ELF-1 (cell line): Measurements from ENCODE around the gene TSC22D3.
"Not testable (repeated sequence)": the region's sequence is repeated elsewhere in the genome, so short reads cannot be mapped to it uniquely, and the experiment has no call there.

Source experiments
- DNase-seq: peaks from one replicate; pipeline ENCODE4 v3.0.0-alpha.2; 2016; ENCODE audit warnings: low read depth, low spot score

Gene TSC22D3

DNA sequence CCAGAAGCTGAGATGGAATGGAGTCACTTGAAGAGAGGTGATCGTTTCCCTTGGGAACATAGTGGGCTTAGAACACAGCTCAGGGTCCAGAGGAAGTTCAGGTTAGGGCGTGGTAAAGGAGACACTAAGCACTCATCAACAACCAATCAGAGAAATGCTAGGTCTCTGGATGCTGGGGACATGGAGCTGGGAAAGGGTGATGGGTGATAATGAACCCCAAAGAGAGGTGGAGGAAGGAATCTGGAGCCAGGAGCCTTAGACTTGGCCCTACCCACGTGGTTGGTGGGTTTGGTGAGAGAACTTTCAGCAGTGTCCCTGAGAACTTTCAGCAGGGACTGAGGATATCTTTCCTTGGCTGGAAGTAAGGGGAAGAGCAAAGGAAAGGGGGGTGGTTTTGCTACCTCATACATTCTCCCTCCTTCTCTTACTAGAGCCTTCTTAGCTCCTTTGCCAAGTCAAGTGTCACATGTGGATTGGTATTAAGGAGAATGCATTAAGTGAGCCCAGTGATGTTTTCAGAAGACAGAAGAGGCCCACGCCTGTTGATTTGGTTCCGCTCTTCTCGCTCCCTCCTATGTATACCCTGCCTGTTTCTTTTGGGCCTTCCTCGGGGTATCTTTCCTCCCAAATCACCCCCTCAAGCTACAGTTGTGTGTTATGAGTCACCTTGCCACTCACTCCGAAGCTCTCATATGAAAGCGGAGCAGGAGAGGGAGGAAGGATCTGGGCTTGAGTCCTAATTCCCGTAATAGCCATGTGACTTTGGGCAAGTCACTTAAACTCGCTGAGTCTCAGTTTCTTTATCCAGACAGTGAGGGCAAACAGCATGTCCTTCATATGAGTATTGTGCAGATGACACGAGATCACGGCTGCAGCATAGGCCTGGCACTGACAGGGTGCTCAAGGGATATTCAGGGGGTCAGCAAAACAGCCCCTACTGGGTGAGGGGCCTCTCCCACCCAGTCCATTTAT lies 63.1 kb downstream of the TSC22D3 start:
- DNase-seq: no peak

- DNase-seq: no peak
Observed at GRCh38 chrX:107711521-107712181, 63.9 kb downstream of the TSC22D3 start.

DNA sequence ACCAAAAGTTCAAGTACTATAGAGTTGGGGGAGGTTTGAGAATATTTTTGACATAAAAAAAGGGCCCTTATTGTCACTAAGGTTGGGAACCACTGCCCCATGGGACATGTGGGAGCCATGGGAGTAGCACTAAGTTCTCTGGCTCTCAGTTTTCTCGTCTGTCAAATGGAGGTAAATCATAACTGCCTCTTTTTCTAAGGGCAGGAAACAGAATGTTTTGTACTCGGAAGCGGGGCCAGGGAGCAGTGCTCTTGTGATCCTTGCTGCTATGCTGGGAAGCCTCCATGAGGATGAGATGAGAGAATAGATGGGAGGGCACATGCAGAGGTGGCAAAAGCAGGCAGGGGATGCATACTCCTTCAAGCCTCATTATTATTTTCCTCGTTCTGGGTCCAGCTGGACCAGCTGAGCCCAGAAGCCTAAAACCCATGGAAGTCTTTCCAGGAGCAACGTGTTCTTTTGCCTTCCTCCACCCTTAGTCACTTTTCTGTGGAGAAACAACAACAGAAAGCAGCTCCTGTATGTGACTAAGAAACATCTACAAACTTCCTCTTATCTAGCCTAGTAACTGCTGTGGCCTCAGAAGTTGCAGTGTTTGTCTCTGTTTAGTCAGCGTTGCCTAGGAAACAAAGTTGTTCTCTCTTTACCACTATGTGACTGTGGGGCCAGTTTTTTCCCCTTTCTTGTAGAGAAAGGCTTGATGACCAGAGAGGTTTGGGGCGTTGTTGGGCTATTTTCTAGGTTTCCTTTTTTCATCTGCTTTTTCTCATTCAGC lies 64.8 kb downstream of the TSC22D3 start:
- peak; percentile 66 for DNase-seq

DNA sequence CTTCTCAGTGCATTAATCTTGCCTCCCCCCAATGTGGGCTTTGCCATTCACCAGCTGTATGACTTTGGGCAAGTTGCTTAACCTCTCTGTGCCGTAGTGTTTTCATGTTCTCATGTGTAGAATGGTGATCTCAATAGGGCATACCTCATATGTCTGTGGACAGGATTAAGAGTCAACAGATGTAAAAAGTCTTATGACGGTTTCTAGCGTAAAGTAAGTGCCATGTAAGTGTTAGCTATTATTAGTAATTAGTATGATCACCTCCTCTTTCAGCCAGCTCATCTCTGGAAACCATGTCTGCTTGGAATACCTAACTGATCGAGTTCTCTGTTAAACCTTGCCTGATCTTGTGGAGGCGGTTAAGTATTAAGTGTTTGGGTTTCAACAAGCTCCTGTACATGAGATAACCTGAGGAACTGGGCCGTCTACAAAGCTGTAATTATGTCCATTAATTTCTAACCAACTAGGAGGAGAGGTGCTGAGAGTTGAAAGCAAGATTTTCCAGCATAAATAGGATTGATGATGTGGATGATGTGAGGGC lies 66.3 kb downstream of the TSC22D3 start:
- no peak for DNase-seq

- DNase-seq: no peak
Observed at GRCh38 chrX:107708762-107709161, 66.8 kb downstream of the TSC22D3 start.

GRCh38 chrX:107707866-107708265 lies 67.7 kb downstream of the TSC22D3 start:
- no peak for DNase-seq

DNA sequence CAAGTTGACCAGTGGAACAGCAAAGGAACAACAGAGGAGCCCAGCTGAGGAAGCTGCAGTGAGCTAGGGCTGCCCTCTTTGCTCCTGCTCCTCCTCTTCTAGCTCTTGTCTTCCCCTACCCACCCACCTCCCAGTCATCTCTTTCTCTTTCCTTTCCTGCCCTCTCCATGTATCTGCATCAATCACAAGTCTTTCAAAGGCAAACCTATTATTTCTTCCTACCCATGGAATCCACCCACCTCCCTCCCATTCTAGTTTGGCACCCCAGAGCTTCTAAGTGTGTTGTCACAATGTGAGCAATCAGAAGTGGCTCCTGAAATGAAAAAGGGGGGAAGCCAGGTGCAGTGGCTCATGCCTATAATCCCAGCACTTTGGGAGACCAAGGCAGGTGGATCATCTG lies 69.3 kb downstream of the TSC22D3 start:
- no peak for DNase-seq

- DNase-seq: no peak
Observed at GRCh38 chrX:107704587-107704986, 71.0 kb downstream of the TSC22D3 start.

DNA sequence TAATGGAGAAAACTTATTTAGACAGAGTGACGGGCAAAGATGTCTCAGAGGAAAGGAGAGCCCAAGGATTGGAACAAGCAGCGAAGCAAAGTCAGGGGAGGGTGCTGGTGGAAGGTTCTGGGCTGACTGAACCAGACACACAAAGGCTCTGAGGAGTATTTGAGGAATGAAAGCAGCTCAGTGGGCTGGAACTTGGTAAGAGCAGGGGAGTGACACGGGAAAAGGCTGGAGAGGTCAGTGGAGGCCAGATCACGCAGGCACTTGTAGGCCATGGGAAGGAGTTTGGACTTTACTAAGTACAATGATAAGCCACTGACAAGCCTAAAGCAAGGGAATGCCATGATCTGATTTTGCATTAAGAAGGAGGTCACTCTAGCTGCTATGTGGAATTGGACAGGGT lies 71.4 kb downstream of the TSC22D3 start:
- no peak for DNase-seq

- DNase-seq: no peak
Observed at GRCh38 chrX:107701493-107702121, 74.0 kb downstream of the TSC22D3 start.

GRCh38 chrX:107700790-107701189 lies 74.8 kb downstream of the TSC22D3 start:
- no peak for DNase-seq

DNA sequence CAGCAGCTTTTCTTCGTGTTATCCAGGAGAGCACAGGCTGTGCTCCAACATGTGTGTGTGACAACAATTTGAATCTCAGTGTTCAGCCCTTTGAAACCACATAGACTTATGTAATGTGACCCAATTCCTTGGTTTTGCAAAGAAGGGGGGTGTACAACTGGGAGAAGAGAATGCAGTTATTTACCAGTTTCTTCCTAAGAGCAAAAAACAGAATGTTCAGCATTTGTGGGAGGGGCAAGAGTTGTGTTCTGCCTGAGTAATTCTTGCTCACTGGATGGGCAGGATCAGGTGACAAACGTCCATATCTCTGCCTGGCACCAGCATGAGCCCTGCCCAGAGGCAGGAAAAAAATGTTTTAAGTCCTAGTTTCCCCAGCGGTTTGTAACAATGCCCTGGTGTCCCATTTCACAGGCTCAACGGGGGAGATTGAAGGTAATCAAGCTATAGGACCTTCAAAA lies 75.2 kb downstream of the TSC22D3 start:
- DNase-seq: peak; percentile 22

DNA sequence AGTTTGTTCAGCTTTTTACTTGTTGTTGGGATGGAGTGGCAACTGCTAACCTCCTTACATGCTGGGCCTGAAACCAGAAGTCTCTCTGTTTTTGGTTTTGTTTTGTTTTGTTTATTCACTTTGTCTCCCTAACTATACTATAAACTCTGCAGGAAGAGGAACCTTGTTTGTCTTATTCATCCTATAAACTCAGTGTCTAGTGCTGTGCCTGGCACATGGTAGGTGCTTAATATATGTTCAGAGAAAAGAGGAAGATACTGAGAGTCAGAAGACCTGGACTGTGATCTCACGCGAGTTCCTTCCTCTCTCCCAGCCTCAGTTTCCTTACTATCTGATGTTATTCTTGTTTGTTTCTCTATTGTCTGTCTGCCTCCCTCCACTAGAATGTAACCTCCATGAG lies 76.0 kb downstream of the TSC22D3 start:
- no peak for DNase-seq

DNA sequence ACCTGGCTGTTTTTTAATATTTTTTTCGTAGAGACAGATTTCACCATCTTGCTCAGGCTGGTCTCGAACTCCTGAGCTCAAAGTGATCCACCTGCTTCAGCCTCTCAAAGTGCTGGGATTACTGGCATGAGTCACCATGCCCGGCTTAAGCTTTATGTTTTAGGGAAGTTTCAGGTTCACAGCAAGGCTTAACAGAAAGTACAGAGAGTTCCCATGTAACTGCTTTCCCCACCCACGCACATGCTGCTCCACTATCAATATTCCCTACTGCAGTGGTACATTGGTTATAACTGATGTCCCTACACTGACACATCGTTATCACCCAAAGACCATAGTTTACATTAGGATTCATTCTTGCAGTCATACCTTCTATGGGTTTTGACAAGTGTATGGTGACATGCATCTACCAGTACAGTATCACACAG lies 84.6 kb downstream of the TSC22D3 start:
- DNase-seq: no peak

GRCh38 chrX:107687445-107687844 lies 88.1 kb downstream of the TSC22D3 start:
- DNase-seq: no peak

DNA sequence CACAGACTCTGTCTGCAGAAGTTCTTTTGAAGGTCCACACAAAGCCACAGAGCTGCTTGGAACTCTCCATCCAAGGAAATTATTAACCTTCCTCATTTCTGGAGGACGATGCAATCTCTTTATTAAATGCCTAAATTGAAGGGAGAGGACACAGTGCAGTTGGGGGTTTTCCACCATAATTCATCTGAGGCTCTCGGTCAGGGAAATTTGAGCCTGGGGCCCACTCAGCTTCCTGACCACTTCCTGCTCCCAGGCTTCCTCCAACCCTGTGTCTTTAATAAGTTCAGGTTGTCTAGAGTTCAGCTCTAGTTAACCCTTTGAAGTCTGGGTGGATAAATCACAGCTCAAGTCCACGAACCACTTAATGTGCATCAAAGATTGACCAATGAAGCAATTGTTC lies 88.8 kb downstream of the TSC22D3 start:
- DNase-seq: no peak

- no peak for DNase-seq
Observed at GRCh38 chrX:107686026-107686425, 89.6 kb downstream of the TSC22D3 start.

- not testable (repeated sequence) for DNase-seq
Observed at GRCh38 chrX:107685586-107685985, 90.0 kb downstream of the TSC22D3 start.

GRCh38 chrX:107684956-107685385 lies 90.6 kb downstream of the TSC22D3 start:
- peak; percentile 80 for DNase-seq

- no peak for DNase-seq
Observed at GRCh38 chrX:107683931-107684330, 91.7 kb downstream of the TSC22D3 start.
